Gastrocnemius medialis (tissue), 4 donors: ENCODE results near the gene FAM240B. TPM values are rescaled to one million over a fixed set of nuclear protein-coding genes. Genes with fewer than 3 reads are reported as not detected.

Experiments
- ATAC-seq, 2 donors: fragments of 150-250 bp; one replicate each; pipeline ENCODE4 v1.9.1; 2016
- DNase-seq, 2 donors: peaks; one replicate each; pipeline ENCODE4 v3.0.0-alpha.2; 2019
- H3K27ac ChIP-seq, 4 donors: fragments of 200-600 bp; sonication (generic); 1 replicate in 1 of 4; 2 replicates in 3 of 4; pipeline ENCODE4 v1.5.1; 2016 to 2018; ENCODE audit warnings: mild to moderate bottlenecking in 2 of 4, moderate library complexity in 1 of 4
- H3K27me3 ChIP-seq, 3 donors: fragments of 200-600 bp; sonication (generic) in 2 of 3; 1 replicate in 1 of 3; 2 replicates in 2 of 3; pipeline versions ENCODE4 v1.5.1 to v1.6.0; 2016 to 2019; ENCODE audit warnings: mild to moderate bottlenecking in 1 of 3, moderate library complexity in 1 of 3
- H3K36me3 ChIP-seq, 2 donors: fragments of 200-600 bp; sonication (generic) in 1 of 2; one replicate each; pipeline ENCODE4 v1.5.1; 2017 to 2018
- H3K4me1 ChIP-seq, 2 donors: fragments of 200-600 bp; sonication (generic) in 1 of 2; one replicate each; pipeline ENCODE4 v1.5.1; 2016 to 2017; ENCODE audit warnings: mild to moderate bottlenecking in 2 of 2
- H3K4me3 ChIP-seq, 4 donors: fragments of 200-600 bp; sonication (generic) in 3 of 4; 1 replicate in 1 of 4; 2 replicates in 3 of 4; pipeline ENCODE4 v1.5.1; 2016 to 2019; ENCODE audit warnings: mild to moderate bottlenecking in 2 of 4
- H3K9me3 ChIP-seq, 3 donors: fragments of 200-600 bp; sonication (generic) in 2 of 3; 1 replicate in 1 of 3; 2 replicates in 2 of 3; pipeline ENCODE4 v1.5.1; 2016 to 2019
- POLR2A ChIP-seq, 2 donors: fragments of 450-650 bp; IDR thresholded peaks; one replicate each; pipeline ENCODE4 v1.6.1; 2017; ENCODE audit warnings: antibody characterized with exemption in 2 of 2, mild to moderate bottlenecking in 2 of 2, moderate library complexity in 2 of 2
- in situ Hi-C, 4 donors: fragments of 200-750 bp; cut with MboI; loops; one replicate each; pipeline versions ENCODE4 v1.15.0 to v1.8.0; 2017; ENCODE audit warnings: low sequenced_read_pairs in 4 of 4
- intact Hi-C: fragments of 100-400 bp; cut with DNase I; formaldehyde crosslinking; loops from one replicate; pipeline ENCODE4 v1.15.1; 2023; ENCODE audit warnings: low total_unique reads
- total RNA-seq, 4 donors: library from RNA; depleted of rRNA; stranded (reverse); fragments of >200 nt; gene quantifications; one replicate each; pipeline versions ENCODE4 v1.1.0 to v1.2.3, GENCODE V29; 2016
- TF ChIP-seq, protein P1 (sequence below), 5 experiments: fragments of 450-650 bp in 3 of 5; fragments of 200-600 bp in 2 of 5; sonication (generic) in 2 of 5; IDR thresholded peaks in 4 of 5; conservative IDR thresholded peaks in 1 of 5; 1 replicate in 4 of 5; 2 replicates in 1 of 5; pipeline ENCODE4 v1.5.1; 2016 to 2019; ENCODE audit warnings: antibody characterized with exemption in 5 of 5, mild to moderate bottlenecking in 3 of 5, moderate library complexity in 3 of 5

Gene FAM240B
- total RNA-seq, 4 donors from 2014 or later = not detected

GRCh38 chr9:38662763-38663593 lies 57.0 kb downstream of the FAM240B start:
- TF ChIP-seq, protein P1, sequence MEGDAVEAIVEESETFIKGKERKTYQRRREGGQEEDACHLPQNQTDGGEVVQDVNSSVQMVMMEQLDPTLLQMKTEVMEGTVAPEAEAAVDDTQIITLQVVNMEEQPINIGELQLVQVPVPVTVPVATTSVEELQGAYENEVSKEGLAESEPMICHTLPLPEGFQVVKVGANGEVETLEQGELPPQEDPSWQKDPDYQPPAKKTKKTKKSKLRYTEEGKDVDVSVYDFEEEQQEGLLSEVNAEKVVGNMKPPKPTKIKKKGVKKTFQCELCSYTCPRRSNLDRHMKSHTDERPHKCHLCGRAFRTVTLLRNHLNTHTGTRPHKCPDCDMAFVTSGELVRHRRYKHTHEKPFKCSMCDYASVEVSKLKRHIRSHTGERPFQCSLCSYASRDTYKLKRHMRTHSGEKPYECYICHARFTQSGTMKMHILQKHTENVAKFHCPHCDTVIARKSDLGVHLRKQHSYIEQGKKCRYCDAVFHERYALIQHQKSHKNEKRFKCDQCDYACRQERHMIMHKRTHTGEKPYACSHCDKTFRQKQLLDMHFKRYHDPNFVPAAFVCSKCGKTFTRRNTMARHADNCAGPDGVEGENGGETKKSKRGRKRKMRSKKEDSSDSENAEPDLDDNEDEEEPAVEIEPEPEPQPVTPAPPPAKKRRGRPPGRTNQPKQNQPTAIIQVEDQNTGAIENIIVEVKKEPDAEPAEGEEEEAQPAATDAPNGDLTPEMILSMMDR (IDR thresholded peaks at IDR 0.05 in 4 of 5, conservative IDR thresholded peaks at IDR 0.05 in 1 of 5) = no peak
- no peak for TF ChIP-seq POLR2A (IDR thresholded peaks at IDR 0.05)
- intact Hi-C loops = no loop called here
- Histone ChIP-seq H3K9me3 (no peaks in the 10 kb centered on the region), H3K4me3 (no peak overlapping the region), H3K27ac (no peak overlapping the region), H3K36me3 (no peaks in the 10 kb centered on the region), H3K27me3 (no peaks in the 10 kb centered on the region), H3K4me1 (no peaks in the 10 kb centered on the region)
- DNase-seq (no peak), ATAC-seq (no peak)
- in situ Hi-C loops = no loop called here

GRCh38 chr9:38659538-38659937 lies 60.4 kb downstream of the FAM240B start:
- H3K36me3 ChIP-seq = no peaks in the 10 kb centered on the region
- H3K27ac ChIP-seq = no peak overlapping the region
- H3K4me3 ChIP-seq = no peak overlapping the region
- TF ChIP-seq, protein P1 (IDR thresholded peaks at IDR 0.05 in 4 of 5, conservative IDR thresholded peaks at IDR 0.05 in 1 of 5) = no peak
- no peak for TF ChIP-seq POLR2A (IDR thresholded peaks at IDR 0.05)
- intact Hi-C loops = no loop called here
- in situ Hi-C loops = no loop called here
- no peaks in the 10 kb centered on the region for H3K4me1 ChIP-seq
- H3K27me3 ChIP-seq = no peaks in the 10 kb centered on the region
- no peaks in the 10 kb centered on the region for H3K9me3 ChIP-seq
- ATAC-seq (no peak), DNase-seq (no peak)

GRCh38 chr9:38656896-38657295 lies 63.0 kb downstream of the FAM240B start:
- H3K27me3 ChIP-seq = no peaks in the 10 kb centered on the region
- in situ Hi-C loops = no loop called here
- H3K4me1 ChIP-seq = no peaks in the 10 kb centered on the region
- H3K9me3 ChIP-seq = no peaks in the 10 kb centered on the region
- H3K4me3 ChIP-seq = no peak overlapping the region
- intact Hi-C loops = no loop called here
- TF ChIP-seq POLR2A (IDR thresholded peaks at IDR 0.05) = no peak
- TF ChIP-seq, protein P1 (IDR thresholded peaks at IDR 0.05 in 4 of 5, conservative IDR thresholded peaks at IDR 0.05 in 1 of 5) = no peak
- DNase-seq = no peak
- no peak overlapping the region for H3K27ac ChIP-seq
- no peak for ATAC-seq
- no peaks in the 10 kb centered on the region for H3K36me3 ChIP-seq

DNA sequence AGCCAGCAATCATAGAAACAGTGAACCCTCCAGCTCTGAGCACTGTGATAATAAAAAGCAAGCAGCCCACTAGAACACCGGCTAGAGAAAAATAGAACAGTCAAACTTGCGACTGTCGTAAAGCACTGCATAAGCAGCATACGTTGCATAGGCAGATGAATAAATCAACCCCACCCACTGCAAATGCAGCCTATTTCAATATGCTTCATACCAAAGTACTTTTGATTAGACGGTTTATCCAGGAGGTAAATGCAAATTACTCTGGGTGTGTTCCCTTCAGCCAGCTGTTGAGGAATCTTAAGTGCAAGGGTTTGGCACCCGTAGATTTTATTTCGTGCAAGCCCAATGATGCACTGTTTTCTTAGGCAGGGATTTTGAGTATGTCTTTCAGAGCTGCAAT lies 67.4 kb downstream of the FAM240B start:
- intact Hi-C loops (no loop called here), in situ Hi-C loops (no loop called here)
- Histone ChIP-seq H3K4me3 (no peak overlapping the region), H3K27ac (no peak overlapping the region), H3K36me3 (no peaks in the 10 kb centered on the region), H3K9me3 (no peaks in the 10 kb centered on the region), H3K27me3 (no peaks in the 10 kb centered on the region), H3K4me1 (no peaks in the 10 kb centered on the region)
- no peak for TF ChIP-seq POLR2A (IDR thresholded peaks at IDR 0.05)
- TF ChIP-seq, protein P1 (IDR thresholded peaks at IDR 0.05 in 4 of 5, conservative IDR thresholded peaks at IDR 0.05 in 1 of 5) = no peak
- ATAC-seq = no peak
- no peak for DNase-seq
